ENCODE data around the gene NNAT.

NNAT gene

DNA sequence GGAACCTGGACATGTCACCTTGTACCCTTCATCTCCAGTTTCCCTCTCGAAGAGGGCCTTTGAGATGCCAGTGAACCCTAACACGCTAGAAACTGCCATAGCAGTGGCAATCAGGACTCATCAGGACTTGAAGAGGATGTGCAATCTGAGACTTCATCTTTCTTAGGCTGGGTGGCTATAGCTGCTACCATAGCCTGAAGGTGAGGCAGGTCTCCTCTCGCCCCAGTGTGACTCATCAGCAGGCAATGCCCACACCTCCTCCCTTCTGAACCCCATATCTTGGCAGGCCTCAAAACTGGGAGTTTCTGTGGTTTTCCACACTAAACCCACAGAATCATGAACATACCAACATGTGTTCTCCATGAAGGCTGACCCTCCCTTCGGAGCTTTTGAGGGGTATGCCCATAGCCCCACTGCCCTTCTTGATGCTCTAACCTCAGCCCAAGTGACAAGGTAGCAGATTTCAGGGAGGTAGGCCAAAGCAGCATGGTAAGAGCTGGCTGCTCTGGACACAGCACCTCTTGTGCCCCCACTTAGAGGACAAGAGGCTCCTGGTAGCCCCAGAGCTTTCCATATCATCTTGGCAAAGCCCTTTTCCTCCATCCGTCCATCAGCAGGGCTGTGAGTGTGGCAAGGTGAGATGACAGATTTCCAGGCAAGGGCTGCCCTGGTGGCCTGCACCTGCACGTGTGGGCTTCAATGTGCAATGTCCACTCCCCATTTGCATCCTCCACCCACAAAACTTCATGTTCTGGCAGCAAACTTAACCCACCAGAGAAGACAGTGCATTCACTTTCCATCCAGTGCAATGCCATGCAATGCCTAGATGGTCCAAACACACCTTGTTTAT is 4.0 kb downstream of the NNAT start:
- Histone ChIP-seq H3K4me3 (ENCODE audit: low read length) (no peak overlapping the region), H3K27ac (ENCODE audit: low read length) (no peak overlapping the region), H3K9me3 (ENCODE audit: control insufficient read depth, insufficient read depth, low read length) (no peaks in the 10 kb centered on the region), H3K36me3 (ENCODE audit: control insufficient read depth, insufficient read depth, low read length) (peaks cover 4% of the 10 kb centered on the region; the same call in 1 of the 2 replicates), H3K27me3 (ENCODE audit: control insufficient read depth, insufficient read depth, low read length) (no peaks in the 10 kb centered on the region), H3K4me1 (ENCODE audit: control insufficient read depth, insufficient read depth, low read length) (peaks cover 13% of the 10 kb centered on the region)
- no peak for DNase-seq (ENCODE audit: low read depth, low spot score)
- no CpG with 5 or more reads among the region's 6 CpGs for WGBS (ENCODE audit: insufficient coverage, insufficient read length)

DNA sequence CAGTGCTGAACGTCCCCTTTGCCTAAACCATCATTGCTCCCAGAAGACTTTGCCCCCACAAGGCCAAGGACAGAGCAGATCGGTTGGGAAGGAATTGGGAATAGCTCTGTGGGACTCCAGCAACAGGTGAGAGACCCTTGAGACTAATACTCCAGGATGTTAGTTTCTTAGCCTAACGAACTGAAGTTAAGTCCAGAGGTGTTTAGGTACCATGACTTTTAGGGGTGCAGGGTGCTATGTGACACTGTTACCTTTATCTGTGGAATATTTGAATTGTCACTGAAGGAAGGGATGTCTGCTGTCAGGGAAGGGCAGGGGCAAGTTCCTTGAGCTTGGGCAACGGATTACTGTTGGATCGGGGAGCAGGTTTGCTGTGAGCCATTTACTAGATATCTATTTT is 4.8 kb downstream of the NNAT start:
- no CpG with 5 or more reads among the region's 5 CpGs for WGBS (ENCODE audit: insufficient coverage, insufficient read length)
- no peaks in the 10 kb centered on the region for H3K9me3 ChIP-seq (ENCODE audit: control insufficient read depth, insufficient read depth, low read length)
- H3K4me1 ChIP-seq (ENCODE audit: control insufficient read depth, insufficient read depth, low read length), result peaks cover 11% of the 10 kb centered on the region
- H3K4me3 ChIP-seq (ENCODE audit: low read length), result no peak overlapping the region
- H3K36me3 ChIP-seq (ENCODE audit: control insufficient read depth, insufficient read depth, low read length), result peaks cover 4% of the 10 kb centered on the region; the same call in 1 of the 2 replicates
- no peak overlapping the region for H3K27ac ChIP-seq (ENCODE audit: low read length)
- no peaks in the 10 kb centered on the region for H3K27me3 ChIP-seq (ENCODE audit: control insufficient read depth, insufficient read depth, low read length)
- DNase-seq (ENCODE audit: low read depth, low spot score), result no peak

DNA sequence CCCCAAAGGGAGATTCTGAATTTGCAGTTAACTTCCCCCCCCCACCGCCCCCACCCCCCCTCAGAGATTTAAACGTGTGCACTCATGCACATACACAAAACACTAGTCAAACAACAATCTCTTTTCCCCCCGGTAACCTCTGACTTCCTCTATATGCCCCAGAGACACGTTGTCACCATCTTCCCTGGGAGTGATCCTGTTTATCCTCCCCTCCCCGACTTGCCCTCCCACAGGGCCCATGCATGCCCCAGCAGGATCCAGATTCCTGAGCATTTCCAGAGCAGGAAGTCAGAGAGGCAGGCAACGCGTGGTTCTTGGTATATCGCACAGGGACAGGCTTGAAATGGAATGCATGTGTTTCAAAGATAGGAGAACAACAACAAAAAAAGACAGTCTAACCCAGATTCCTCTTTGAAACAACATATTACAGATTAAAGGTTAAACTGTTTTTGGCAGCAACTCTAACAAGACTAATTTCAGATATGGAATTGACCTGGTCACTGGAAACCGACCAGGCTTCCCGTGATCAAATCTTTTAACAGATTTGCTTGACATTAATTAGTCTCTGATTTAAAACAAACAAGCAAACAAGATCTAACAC is 5.3 kb downstream of the NNAT start:
- H3K4me1 ChIP-seq (ENCODE audit: control insufficient read depth, insufficient read depth, low read length), result peaks cover 9% of the 10 kb centered on the region
- WGBS (ENCODE audit: insufficient coverage, insufficient read length), result no CpG with 5 or more reads among the region's 10 CpGs
- no peak for DNase-seq (ENCODE audit: low read depth, low spot score)

DNA sequence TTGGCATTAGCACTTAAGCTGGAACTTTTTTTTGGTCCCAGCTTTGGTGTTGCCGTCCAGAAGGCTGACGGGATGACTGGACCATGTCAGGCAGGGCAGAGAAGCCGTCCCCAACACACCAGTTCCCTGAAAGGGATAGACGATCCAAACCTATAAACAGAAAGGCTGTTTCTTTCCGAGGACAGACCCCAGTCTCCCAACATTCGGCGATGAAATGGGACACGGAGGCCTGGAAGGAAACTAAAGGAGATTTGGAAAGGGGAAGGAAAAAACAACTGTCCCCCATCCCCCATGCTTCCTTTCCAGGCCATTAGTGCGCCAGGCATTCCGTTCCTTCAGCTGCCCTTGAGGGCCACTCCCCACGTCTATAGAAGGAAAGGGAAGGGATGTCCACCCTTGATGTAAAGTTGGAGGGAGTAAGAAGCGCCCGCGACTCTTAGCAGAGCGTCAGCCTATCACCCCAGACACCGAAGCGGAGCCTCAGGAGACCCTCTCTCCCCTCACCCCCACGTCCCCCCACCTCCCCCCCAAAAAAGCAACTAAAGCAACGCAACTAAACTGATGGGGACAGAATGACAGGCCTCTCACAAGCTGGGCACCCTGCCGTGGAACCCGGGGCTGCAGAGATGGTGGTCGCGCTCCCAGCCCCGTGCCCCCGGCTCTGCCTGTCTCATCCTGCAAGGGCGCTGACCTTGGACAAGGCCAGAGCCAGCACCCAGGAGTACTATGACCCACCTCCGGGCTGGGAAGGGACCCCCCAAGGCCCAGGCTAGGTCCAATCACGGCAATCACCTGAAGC is 6.0 kb downstream of the NNAT start:
- Histone ChIP-seq H3K36me3 (ENCODE audit: control insufficient read depth, insufficient read depth, low read length) (no peaks in the 10 kb centered on the region), H3K4me1 (ENCODE audit: control insufficient read depth, insufficient read depth, low read length) (peaks cover 8% of the 10 kb centered on the region), H3K9me3 (ENCODE audit: control insufficient read depth, insufficient read depth, low read length) (no peaks in the 10 kb centered on the region), H3K4me3 (ENCODE audit: low read length) (peak overlapping the region; percentile 73), H3K27ac (ENCODE audit: low read length) (no peak overlapping the region), H3K27me3 (ENCODE audit: control insufficient read depth, insufficient read depth, low read length) (no peaks in the 10 kb centered on the region)
- WGBS (ENCODE audit: insufficient coverage, insufficient read length), result no CpG with 5 or more reads among the region's 28 CpGs
- no peak for DNase-seq (ENCODE audit: low read depth, low spot score)

More for the DNA sequence above, 5.3 kb downstream of the NNAT start:
- Histone ChIP-seq H3K36me3 (ENCODE audit: control insufficient read depth, insufficient read depth, low read length) (peaks cover under 1% of the 10 kb centered on the region; the same call in 1 of the 2 replicates), H3K27ac (ENCODE audit: low read length) (no peak overlapping the region), H3K9me3 (ENCODE audit: control insufficient read depth, insufficient read depth, low read length) (no peaks in the 10 kb centered on the region), H3K27me3 (ENCODE audit: control insufficient read depth, insufficient read depth, low read length) (no peaks in the 10 kb centered on the region), H3K4me3 (ENCODE audit: low read length) (peak overlapping the region; percentile 73; the same call in 1 of the 2 replicates)

DNA sequence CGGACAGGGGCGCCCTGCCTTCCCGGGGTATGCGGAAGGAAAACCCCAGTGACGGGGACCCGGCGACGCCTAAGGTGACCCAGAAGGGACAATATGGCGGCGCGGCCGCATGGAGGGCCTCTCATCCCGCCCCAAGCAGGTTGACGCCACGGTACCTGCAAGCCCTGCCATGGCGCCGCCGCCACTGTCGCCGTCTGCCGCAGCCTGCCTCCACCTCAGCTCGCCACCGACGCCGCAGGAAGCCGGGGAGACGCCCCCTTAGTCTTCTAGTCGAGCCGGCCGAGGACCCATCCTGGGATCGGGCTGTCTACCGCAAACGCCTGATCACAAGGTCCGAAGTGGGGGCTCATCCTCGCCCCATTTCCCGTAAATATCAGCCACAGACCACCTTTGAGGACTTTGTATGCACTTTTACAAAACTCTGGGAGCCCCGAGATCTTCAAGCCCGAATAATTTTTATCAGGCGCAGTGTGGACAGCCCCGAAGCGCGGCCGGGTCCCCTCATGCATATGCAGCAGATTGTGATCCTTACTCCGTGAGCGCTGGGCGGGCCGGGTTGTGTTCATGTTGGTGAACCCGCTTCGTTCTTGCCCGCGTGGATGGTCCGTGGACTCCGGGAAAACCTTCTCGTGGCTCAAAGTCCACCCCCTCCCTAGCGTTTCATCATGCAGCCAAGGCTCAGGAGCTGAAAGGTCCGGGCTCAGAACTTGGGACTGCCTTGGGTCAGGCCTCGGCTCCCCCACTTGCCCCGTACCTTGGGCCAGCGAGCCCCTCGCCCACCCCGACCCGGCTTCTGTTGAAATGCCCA is 6.8 kb downstream of the NNAT start, which contains the start of gene BLCAP:
BLCAP (minus strand) TSS at position 239 of the 808 bp plus-strand sequence. CDS start 8,702 bp downstream, outside the sequence.
- H3K4me1 ChIP-seq (ENCODE audit: control insufficient read depth, insufficient read depth, low read length), result peaks cover 8% of the 10 kb centered on the region
- H3K36me3 ChIP-seq (ENCODE audit: control insufficient read depth, insufficient read depth, low read length), result no peaks in the 10 kb centered on the region
- DNase-seq (ENCODE audit: low read depth, low spot score), result peak; percentile 60
- H3K27me3 ChIP-seq (ENCODE audit: control insufficient read depth, insufficient read depth, low read length), result no peaks in the 10 kb centered on the region
- H3K9me3 ChIP-seq (ENCODE audit: control insufficient read depth, insufficient read depth, low read length), result no peaks in the 10 kb centered on the region
- H3K4me3 ChIP-seq (ENCODE audit: low read length), result peak within 1 kb of the TSS; percentile 73
- H3K27ac ChIP-seq (ENCODE audit: low read length), result no peak within 1 kb of the TSS
- no CpG with 5 or more reads among the region's 62 CpGs for WGBS (ENCODE audit: insufficient coverage, insufficient read length)

DNA sequence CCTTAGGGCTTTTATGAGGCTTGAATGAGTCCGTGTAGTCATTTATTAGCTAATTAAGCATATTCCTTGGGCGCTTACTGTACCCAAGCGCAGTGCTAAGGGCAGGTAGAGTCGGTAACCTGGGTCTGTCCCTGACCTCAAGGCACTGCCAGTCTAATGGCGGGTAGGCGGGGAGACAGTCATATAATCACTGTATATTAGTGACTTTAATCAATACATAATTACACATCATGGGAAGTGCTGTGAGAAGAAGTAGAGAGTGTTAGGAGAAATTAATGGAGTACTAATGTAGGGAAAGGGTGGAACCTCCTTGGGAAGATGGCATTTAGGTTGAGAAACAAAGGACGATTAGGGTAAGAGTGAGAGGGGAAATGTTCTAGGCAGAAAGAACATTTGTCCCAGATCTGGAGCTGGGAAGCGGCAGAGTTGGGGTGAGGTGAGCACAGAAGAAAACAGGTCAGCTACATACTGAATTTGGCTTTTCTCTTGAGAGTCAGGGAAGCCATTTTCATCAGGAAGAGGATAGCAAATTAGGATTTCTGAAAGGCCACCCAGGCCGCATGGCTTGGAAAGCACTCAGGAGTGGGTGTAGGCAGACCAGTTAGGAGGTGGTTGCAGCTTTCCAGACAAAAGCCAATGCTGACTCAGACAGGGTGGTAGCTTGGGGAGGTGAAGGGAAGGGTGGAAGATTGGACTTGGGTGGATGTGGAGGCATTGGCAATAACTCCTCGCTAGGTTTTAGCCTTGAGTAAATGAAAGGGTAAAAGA is 7.6 kb downstream of the NNAT start:
- H3K4me3 ChIP-seq (ENCODE audit: low read length), result peak overlapping the region; percentile 73; the same call in 1 of the 2 replicates
- no CpG with 5 or more reads among the region's 10 CpGs for WGBS (ENCODE audit: insufficient coverage, insufficient read length)
- no peaks in the 10 kb centered on the region for H3K9me3 ChIP-seq (ENCODE audit: control insufficient read depth, insufficient read depth, low read length)
- H3K36me3 ChIP-seq (ENCODE audit: control insufficient read depth, insufficient read depth, low read length), result no peaks in the 10 kb centered on the region
- no peak for DNase-seq (ENCODE audit: low read depth, low spot score)
- peaks cover 8% of the 10 kb centered on the region for H3K4me1 ChIP-seq (ENCODE audit: control insufficient read depth, insufficient read depth, low read length)
- no peak overlapping the region for H3K27ac ChIP-seq (ENCODE audit: low read length)
- no peaks in the 10 kb centered on the region for H3K27me3 ChIP-seq (ENCODE audit: control insufficient read depth, insufficient read depth, low read length)

DNA sequence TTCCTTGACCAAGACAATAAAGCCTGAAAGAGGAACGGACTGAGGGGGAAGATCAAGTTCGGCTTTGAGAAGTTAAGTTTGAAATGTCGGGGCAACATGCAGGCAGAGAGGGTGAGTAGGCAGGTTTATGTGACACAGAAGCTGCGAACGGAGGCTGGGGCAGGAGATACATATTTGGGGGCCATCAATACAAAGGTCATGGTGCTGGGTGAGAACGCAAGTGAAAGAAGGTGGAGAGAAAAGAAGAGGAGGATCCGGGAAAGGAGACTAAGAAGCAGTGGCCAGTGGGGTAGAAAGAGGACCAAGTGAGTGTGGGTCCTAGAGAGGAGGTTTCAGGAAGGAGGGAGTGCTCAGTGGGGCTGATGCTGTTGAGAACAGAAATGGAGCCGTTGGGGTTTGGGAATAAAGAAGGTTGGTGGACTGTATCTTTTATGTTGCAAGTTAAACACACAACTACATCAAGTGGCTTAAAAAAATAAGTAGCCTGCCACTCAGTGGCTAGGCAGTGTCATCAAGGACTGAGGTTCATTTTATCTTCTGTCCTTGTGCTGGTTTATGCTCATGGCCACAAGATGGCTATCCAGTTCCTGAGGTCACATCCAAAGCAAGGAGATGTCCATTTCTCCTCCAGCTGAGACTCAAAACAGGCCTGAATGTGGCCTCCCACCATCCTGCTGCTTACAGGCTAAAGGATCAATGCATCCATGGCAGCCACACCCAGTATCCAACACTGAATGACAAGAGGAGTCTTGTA is 8.3 kb downstream of the NNAT start:
- H3K4me3 ChIP-seq (ENCODE audit: low read length), result no peak overlapping the region
- H3K27me3 ChIP-seq (ENCODE audit: control insufficient read depth, insufficient read depth, low read length), result no peaks in the 10 kb centered on the region
- no peaks in the 10 kb centered on the region for H3K36me3 ChIP-seq (ENCODE audit: control insufficient read depth, insufficient read depth, low read length)
- no CpG with 5 or more reads among the region's 8 CpGs for WGBS (ENCODE audit: insufficient coverage, insufficient read length)
- peaks cover 7% of the 10 kb centered on the region for H3K4me1 ChIP-seq (ENCODE audit: control insufficient read depth, insufficient read depth, low read length)
- no peak for DNase-seq (ENCODE audit: low read depth, low spot score)
- no peaks in the 10 kb centered on the region for H3K9me3 ChIP-seq (ENCODE audit: control insufficient read depth, insufficient read depth, low read length)
- no peak overlapping the region for H3K27ac ChIP-seq (ENCODE audit: low read length)

DNA sequence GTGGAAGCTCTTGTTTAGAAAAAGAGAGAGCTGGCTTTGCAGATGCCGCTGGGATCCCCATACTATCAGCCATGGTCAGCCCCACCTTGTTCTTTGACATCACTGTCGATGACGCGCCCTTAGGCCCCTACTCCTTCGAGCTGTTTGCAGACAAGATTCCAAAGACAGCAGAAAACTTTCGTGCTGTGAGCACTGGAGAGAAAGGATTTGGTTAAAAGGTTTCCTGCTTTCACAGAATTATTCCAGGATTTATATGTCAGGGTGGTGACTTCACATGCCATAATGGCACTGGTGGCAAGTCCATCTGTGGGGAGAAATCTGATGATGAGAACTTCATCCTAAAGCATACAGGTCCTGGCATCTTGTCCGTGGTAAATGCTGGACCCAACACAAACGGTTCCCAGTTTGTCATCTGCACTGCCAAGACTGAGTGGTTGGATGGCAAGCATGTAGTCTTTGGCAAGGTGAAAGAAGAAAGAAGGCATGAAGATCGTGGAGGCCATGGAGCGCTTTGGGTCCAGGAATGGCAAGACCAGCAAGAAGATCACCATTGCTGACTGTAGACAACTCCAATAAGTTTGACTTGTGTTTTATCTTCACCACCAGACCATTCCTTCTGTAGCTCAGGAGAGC is 9.0 kb downstream of the NNAT start:
- Histone ChIP-seq H3K4me1 (ENCODE audit: control insufficient read depth, insufficient read depth, low read length) (peaks cover 3% of the 10 kb centered on the region), H3K27me3 (ENCODE audit: control insufficient read depth, insufficient read depth, low read length) (no peaks in the 10 kb centered on the region), H3K36me3 (ENCODE audit: control insufficient read depth, insufficient read depth, low read length) (no peaks in the 10 kb centered on the region), H3K4me3 (ENCODE audit: low read length) (no peak overlapping the region), H3K9me3 (ENCODE audit: control insufficient read depth, insufficient read depth, low read length) (no peaks in the 10 kb centered on the region), H3K27ac (ENCODE audit: low read length) (no peak overlapping the region)
- WGBS (ENCODE audit: insufficient coverage, insufficient read length), result no CpG with 5 or more reads among the region's 10 CpGs
- DNase-seq (ENCODE audit: low read depth, low spot score), result no peak
